Measurements from ENCODE around the gene RUNDC3A.
A peak's percentile ranks its signal among the peaks of the same experiment; 100 is the strongest.

RUNDC3A gene

GRCh38 chr17:44348988-44349364 is 40.6 kb downstream of the RUNDC3A start:
- no peak overlapping the region for H3K4me3 ChIP-seq (ENCODE audit: low read depth, low read length)
- TF ChIP-seq, protein P1, sequence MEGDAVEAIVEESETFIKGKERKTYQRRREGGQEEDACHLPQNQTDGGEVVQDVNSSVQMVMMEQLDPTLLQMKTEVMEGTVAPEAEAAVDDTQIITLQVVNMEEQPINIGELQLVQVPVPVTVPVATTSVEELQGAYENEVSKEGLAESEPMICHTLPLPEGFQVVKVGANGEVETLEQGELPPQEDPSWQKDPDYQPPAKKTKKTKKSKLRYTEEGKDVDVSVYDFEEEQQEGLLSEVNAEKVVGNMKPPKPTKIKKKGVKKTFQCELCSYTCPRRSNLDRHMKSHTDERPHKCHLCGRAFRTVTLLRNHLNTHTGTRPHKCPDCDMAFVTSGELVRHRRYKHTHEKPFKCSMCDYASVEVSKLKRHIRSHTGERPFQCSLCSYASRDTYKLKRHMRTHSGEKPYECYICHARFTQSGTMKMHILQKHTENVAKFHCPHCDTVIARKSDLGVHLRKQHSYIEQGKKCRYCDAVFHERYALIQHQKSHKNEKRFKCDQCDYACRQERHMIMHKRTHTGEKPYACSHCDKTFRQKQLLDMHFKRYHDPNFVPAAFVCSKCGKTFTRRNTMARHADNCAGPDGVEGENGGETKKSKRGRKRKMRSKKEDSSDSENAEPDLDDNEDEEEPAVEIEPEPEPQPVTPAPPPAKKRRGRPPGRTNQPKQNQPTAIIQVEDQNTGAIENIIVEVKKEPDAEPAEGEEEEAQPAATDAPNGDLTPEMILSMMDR (IDR thresholded peaks at IDR 0.05; ENCODE audit: low read depth, low read length), result no peak

DNA sequence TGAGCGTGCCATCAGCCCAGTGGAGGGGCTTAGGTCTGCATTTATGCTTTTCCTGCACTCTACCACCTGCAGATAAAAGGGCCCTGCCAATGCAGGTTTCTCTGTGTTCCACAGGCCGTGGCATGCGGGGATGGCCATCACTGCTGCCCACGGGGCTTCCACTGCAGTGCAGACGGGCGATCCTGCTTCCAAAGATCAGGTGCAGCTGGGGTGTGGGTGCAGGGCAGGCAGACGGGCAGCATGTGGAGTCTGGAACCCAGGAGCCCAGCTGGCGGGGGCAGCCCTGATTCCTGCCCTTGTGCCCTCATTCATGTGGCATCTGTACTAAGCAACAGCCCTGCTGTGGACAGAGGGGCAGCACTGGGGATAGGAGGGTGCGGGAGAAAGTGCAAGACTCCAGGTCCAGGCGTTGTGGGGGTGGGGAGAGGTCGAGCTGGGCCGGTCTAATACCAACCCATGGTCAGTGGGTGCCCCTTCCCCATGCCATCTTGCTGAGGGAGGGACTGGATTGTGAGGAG is 41.2 kb downstream of the RUNDC3A start:
- TF ChIP-seq, protein P1 (IDR thresholded peaks at IDR 0.05; ENCODE audit: low read depth, low read length), result no peak

GRCh38 chr17:44350733-44351226 is 42.4 kb downstream of the RUNDC3A start:
- no peak overlapping the region for H3K4me3 ChIP-seq (ENCODE audit: low read depth, low read length)
- TF ChIP-seq, protein P1 (IDR thresholded peaks at IDR 0.05; ENCODE audit: low read depth, low read length), result peak; percentile 92

More for the DNA sequence above, 41.2 kb downstream of the RUNDC3A start:
- no peak overlapping the region for H3K4me3 ChIP-seq (ENCODE audit: low read depth, low read length)

DNA sequence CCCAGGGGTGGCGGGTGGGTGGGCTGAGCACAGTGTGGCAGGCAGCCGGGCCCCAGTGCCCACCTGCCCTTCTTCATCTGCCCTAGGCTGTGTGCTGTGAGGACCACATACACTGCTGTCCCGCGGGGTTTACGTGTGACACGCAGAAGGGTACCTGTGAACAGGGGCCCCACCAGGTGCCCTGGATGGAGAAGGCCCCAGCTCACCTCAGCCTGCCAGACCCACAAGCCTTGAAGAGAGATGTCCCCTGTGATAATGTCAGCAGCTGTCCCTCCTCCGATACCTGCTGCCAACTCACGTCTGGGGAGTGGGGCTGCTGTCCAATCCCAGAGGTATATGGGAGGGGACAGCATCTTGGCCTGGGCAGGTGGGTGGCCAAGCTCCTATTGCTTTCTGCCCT is 43.1 kb downstream of the RUNDC3A start:
- TF ChIP-seq, protein P1 (IDR thresholded peaks at IDR 0.05; ENCODE audit: low read depth, low read length), result no peak
- no peak overlapping the region for H3K4me3 ChIP-seq (ENCODE audit: low read depth, low read length)

- H3K4me3 ChIP-seq (ENCODE audit: low read depth, low read length), result no peak overlapping the region
- TF ChIP-seq, protein P1 (IDR thresholded peaks at IDR 0.05; ENCODE audit: low read depth, low read length), result no peak
Observed at GRCh38 chr17:44351961-44352827, 43.8 kb downstream of the RUNDC3A start.

DNA sequence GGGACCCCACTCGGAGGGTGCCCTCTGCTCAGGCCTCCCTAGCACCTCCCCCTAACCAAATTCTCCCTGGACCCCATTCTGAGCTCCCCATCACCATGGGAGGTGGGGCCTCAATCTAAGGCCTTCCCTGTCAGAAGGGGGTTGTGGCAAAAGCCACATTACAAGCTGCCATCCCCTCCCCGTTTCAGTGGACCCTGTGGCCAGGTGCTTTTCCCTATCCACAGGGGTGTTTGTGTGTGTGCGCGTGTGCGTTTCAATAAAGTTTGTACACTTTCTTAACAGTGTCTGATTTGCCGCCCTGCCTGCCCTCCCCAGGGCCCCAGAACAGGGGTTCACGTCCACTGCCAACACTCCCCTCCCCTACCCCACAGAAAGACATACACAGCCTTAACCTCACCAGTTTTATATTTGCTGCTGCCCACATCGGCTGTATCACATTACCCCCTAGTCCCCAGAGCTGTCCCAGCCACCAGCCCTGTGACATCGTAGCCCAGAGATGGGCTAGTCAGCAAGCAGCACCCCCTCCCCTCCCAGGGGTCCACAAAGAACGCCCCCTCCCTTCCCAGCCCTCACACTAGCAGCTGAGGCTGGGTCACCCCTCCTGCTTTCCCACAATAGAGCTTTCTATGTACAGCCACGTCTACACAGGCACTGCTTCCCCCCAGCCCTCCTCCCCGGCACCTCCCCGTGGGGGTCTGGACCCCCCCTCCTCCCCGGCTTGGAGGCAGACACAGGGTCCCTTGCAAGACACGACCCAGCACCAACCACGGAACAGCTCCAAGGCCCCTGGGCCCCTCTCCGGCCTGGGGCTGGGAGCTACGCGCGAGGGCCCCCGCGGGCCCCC is 44.6 kb downstream of the RUNDC3A start:
- no peak overlapping the region for H3K4me3 ChIP-seq (ENCODE audit: low read depth, low read length)
- TF ChIP-seq, protein P1 (IDR thresholded peaks at IDR 0.05; ENCODE audit: low read depth, low read length), result no peak

Measured in WI38 (cell line).